ENCODE measurements around the gene NPC1L1.
"Not testable (repeated sequence)": the region's sequence is repeated elsewhere in the genome, so short reads cannot be mapped to it uniquely, and the experiment has no call there.

NPC1L1 gene

GRCh38 chr7:44566680-44567079, 25.6 kb upstream of the NPC1L1 start:
- H3K4me3 ChIP-seq (ENCODE audit: low read depth, low read length), result no peak overlapping the region
- no peak for DNase-seq (ENCODE audit: low read depth)
- TF ChIP-seq MYC (IDR thresholded peaks at IDR 0.05; ENCODE audit: low read depth, low read length) (no peak), POLR2A (IDR thresholded peaks at IDR 0.05; ENCODE audit: extremely low read depth, insufficient read length) (no peak)
- TF ChIP-seq, protein P1, sequence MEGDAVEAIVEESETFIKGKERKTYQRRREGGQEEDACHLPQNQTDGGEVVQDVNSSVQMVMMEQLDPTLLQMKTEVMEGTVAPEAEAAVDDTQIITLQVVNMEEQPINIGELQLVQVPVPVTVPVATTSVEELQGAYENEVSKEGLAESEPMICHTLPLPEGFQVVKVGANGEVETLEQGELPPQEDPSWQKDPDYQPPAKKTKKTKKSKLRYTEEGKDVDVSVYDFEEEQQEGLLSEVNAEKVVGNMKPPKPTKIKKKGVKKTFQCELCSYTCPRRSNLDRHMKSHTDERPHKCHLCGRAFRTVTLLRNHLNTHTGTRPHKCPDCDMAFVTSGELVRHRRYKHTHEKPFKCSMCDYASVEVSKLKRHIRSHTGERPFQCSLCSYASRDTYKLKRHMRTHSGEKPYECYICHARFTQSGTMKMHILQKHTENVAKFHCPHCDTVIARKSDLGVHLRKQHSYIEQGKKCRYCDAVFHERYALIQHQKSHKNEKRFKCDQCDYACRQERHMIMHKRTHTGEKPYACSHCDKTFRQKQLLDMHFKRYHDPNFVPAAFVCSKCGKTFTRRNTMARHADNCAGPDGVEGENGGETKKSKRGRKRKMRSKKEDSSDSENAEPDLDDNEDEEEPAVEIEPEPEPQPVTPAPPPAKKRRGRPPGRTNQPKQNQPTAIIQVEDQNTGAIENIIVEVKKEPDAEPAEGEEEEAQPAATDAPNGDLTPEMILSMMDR (IDR thresholded peaks at IDR 0.05; ENCODE audit: low read depth, low read length), result no peak
- TF ChIP-seq, protein P2, sequence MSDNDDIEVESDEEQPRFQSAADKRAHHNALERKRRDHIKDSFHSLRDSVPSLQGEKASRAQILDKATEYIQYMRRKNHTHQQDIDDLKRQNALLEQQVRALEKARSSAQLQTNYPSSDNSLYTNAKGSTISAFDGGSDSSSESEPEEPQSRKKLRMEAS (IDR thresholded peaks at IDR 0.05; ENCODE audit: low read depth, low read length), result no peak

- peak; percentile 47 for DNase-seq (ENCODE audit: low read depth)
- H3K4me3 ChIP-seq (ENCODE audit: low read depth, low read length), result no peak overlapping the region
- TF ChIP-seq POLR2A (IDR thresholded peaks at IDR 0.05; ENCODE audit: extremely low read depth, insufficient read length), result no peak
- TF ChIP-seq, protein P2 (IDR thresholded peaks at IDR 0.05; ENCODE audit: low read depth, low read length), result no peak
Measured at GRCh38 chr7:44565795-44566559, 24.8 kb upstream of the NPC1L1 start.

DNA sequence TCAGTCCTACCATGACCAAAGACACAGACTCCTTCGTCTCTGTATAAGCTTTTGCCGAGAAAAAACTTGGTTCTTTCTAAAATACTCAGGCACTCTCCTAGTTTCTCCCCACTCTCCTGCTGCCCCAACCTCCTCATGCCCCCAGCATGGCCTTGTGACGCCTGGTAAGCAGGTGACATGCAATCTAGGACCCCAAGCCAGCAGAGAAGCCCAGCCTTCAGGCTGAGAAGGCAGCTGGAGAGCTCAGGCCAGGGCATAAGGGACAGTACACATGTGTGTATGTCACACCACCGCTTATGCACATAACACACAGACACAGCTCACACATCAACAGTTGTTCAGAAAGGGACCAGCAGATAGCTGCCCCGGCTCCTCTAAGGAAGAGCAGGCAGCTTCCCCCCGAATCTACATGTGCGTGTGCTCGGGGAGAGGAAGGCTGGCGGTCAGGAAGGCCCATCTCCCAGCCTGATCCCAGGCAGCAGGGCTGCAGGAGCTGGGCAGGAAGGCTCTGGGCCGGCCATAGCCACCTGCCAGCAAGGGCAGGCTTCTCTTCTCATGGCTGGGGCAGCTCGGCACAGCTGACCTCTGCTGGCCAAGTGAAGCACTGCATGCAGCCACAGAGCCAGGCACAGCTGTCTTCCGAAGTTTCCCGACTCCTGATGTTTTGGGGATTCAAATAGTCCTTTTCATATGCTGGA, 24.1 kb upstream of the NPC1L1 start:
- no peak overlapping the region for H3K4me3 ChIP-seq (ENCODE audit: low read depth, low read length)
- TF ChIP-seq, protein P2 (IDR thresholded peaks at IDR 0.05; ENCODE audit: low read depth, low read length), result peak; percentile 68
- no peak for TF ChIP-seq POLR2A (IDR thresholded peaks at IDR 0.05; ENCODE audit: extremely low read depth, insufficient read length)
- peak; percentile 64 for TF ChIP-seq MYC (IDR thresholded peaks at IDR 0.05; ENCODE audit: low read depth, low read length)
- TF ChIP-seq, protein P1 (IDR thresholded peaks at IDR 0.05; ENCODE audit: low read depth, low read length), result peak; percentile 99
- peak; percentile 69 for DNase-seq (ENCODE audit: low read depth)

GRCh38 chr7:44564606-44565005, 23.5 kb upstream of the NPC1L1 start:
- no peak overlapping the region for H3K4me3 ChIP-seq (ENCODE audit: low read depth, low read length)
- DNase-seq (ENCODE audit: low read depth), result no peak
- TF ChIP-seq POLR2A (IDR thresholded peaks at IDR 0.05; ENCODE audit: extremely low read depth, insufficient read length) (no peak), MYC (IDR thresholded peaks at IDR 0.05; ENCODE audit: low read depth, low read length) (no peak)
- TF ChIP-seq, protein P2 (IDR thresholded peaks at IDR 0.05; ENCODE audit: low read depth, low read length), result no peak
- TF ChIP-seq, protein P1 (IDR thresholded peaks at IDR 0.05; ENCODE audit: low read depth, low read length), result no peak

DNA sequence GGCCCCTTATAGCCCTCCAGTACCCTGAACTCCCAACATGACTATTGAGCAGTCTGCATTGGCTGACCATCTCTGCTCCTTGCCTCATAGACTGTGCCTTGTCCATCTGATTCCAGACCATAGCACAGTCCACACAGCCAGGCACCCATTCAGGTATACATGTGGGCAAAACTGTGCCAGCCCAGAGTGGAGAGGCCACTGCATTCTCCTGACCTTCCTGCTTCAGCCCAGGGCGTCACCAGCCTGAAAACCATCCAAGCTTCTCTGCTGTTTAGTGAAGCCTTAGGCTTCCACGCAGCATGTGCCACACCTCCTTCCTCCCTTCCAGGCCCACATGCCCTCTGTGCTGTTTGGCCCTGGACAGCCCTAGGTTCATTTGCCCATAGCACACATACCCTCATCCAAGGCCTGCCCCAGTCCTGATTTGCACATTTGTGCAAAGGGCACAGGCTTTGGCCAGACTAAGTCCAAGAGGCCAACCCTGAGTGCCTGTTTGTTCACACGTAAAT, 22.1 kb upstream of the NPC1L1 start:
- H3K4me3 ChIP-seq (ENCODE audit: low read depth, low read length), result no peak overlapping the region
- no peak for DNase-seq (ENCODE audit: low read depth)
- TF ChIP-seq, protein P2 (IDR thresholded peaks at IDR 0.05; ENCODE audit: low read depth, low read length), result no peak
- TF ChIP-seq, protein P1 (IDR thresholded peaks at IDR 0.05; ENCODE audit: low read depth, low read length), result no peak
- TF ChIP-seq POLR2A (IDR thresholded peaks at IDR 0.05; ENCODE audit: extremely low read depth, insufficient read length) (peak; percentile 22), MYC (IDR thresholded peaks at IDR 0.05; ENCODE audit: low read depth, low read length) (no peak)

GRCh38 chr7:44562622-44562962, 21.5 kb upstream of the NPC1L1 start:
- not testable (repeated sequence) for DNase-seq (ENCODE audit: low read depth); H3K4me3 ChIP-seq (ENCODE audit: low read depth, low read length)
